HEK293 (cell line): ENCODE data around the gene FRMD4A.
"Not testable (repeated sequence)": the region's sequence is repeated elsewhere in the genome, so short reads cannot be mapped to it uniquely, and the experiment has no call there.

Experiments
- CTCF ChIA-PET: fragments of 350-600 bp; formaldehyde crosslinking; extraction: SDS; loops from one replicate; lab custom pipeline; 2021; ENCODE audit warnings: antibody characterized with exemption; lab: Yijun Ruan, JAX
- POLR2A ChIA-PET: fragments of 300-600 bp; formaldehyde crosslinking; extraction: SDS; loops from one replicate; lab custom pipeline; 2020; ENCODE audit warnings: antibody characterized with exemption, inconsistent platforms; lab: Yijun Ruan, JAX
- H3K27ac ChIP-seq: fragments of 200-500 bp; sonication (Bioruptor generic); 2 replicates; pipeline ENCODE4 v1.5.1; 2014; ENCODE audit warnings: low read depth, low read length, control low read depth, inconsistent platforms; ENCODE audit errors: extremely low read depth
- H3K36me3 ChIP-seq, 2 experiments: fragments of 200-500 bp in 1 of 2; sonication (Bioruptor generic) in 1 of 2; 1 replicate in 1 of 2; 2 replicates in 1 of 2; pipeline ENCODE4 v1.5.1; 2014 to 2017; ENCODE audit warnings: inconsistent platforms in 2 of 2, low read length in 2 of 2; ENCODE audit not compliant: control insufficient read depth in 2 of 2, insufficient read depth in 1 of 2
- H3K4me1 ChIP-seq: fragments of 200-500 bp; sonication (Bioruptor generic); 2 replicates; pipeline ENCODE4 v1.5.1; 2014; ENCODE audit warnings: mild to moderate bottlenecking, low read length, inconsistent platforms; ENCODE audit not compliant: control insufficient read depth, insufficient read depth
- H3K4me3 ChIP-seq: 2 replicates; pipeline ENCODE4 v1.5.1; 2011; ENCODE audit warnings: low read depth, mild to moderate bottlenecking, control low read depth, low read length, moderate library complexity
- H3K9me3 ChIP-seq: fragments of 200-500 bp; sonication (Bioruptor generic); 2 replicates; pipeline ENCODE4 v1.5.1; 2014; ENCODE audit warnings: low read depth, low read length, inconsistent platforms; ENCODE audit not compliant: control insufficient read depth, insufficient read depth
- KLF8 ChIP-seq: fragments of 450-650 bp; formaldehyde crosslinking; IDR thresholded peaks from 2 replicates; pipeline ENCODE4 v1.5.1; 2016; ENCODE audit warnings: missing biosample characterization, missing genetic modification characterization
- SETDB1 ChIP-seq: IDR thresholded peaks from one replicate; pipeline ENCODE4 v1.6.1; 2017; ENCODE audit warnings: mild to moderate bottlenecking, low read length, moderate library complexity, mixed read lengths; ENCODE audit not compliant: insufficient read length
- ZBTB7A ChIP-seq: fragments of 450-650 bp; formaldehyde crosslinking; IDR thresholded peaks from 2 replicates; pipeline ENCODE4 v1.5.1; 2016; ENCODE audit warnings: low read depth, missing biosample characterization, missing genetic modification characterization
- ZFP3 ChIP-seq: fragments of 450-650 bp; formaldehyde crosslinking; IDR thresholded peaks from 2 replicates; pipeline ENCODE4 v1.5.1; 2016; ENCODE audit warnings: low read depth, missing biosample characterization, missing genetic modification characterization
- ZNF112 ChIP-seq: fragments of 450-650 bp; formaldehyde crosslinking; IDR thresholded peaks from 2 replicates; pipeline ENCODE4 v1.5.0; 2017; ENCODE audit warnings: missing biosample characterization, missing genetic modification characterization
- ZNF521 ChIP-seq: fragments of 450-650 bp; formaldehyde crosslinking; IDR thresholded peaks from 2 replicates; pipeline ENCODE4 v1.5.1; 2017; ENCODE audit warnings: missing biosample characterization, mild to moderate bottlenecking, missing genetic modification characterization
- ZNF530 ChIP-seq: fragments of 450-650 bp; formaldehyde crosslinking; IDR thresholded peaks from 2 replicates; pipeline ENCODE4 v1.5.1; 2016; ENCODE audit warnings: low read depth, missing biosample characterization, missing genetic modification characterization
- ZNF768 ChIP-seq: fragments of 450-650 bp; formaldehyde crosslinking; IDR thresholded peaks from 2 replicates; pipeline ENCODE4 v1.5.1; 2018; ENCODE audit warnings: missing biosample characterization, mild to moderate bottlenecking, missing genetic modification characterization
- ZNF830 ChIP-seq: fragments of 450-650 bp; IDR thresholded peaks from 2 replicates; pipeline ENCODE4 v1.5.0; 2018; ENCODE audit warnings: missing biosample characterization, missing genetic modification characterization, low read depth, mild to moderate bottlenecking, moderate library complexity
- TF ChIP-seq, protein P1 (sequence below): fragments of 450-650 bp; formaldehyde crosslinking; IDR thresholded peaks from 2 replicates; pipeline ENCODE4; 2016; ENCODE audit warnings: missing biosample characterization, missing genetic modification characterization
- TF ChIP-seq, protein P2 (sequence below): fragments of 450-650 bp; formaldehyde crosslinking; IDR thresholded peaks from 2 replicates; pipeline ENCODE4 v1.5.1; 2016; ENCODE audit warnings: missing biosample characterization, missing genetic modification characterization

The FRMD4A gene

DNA sequence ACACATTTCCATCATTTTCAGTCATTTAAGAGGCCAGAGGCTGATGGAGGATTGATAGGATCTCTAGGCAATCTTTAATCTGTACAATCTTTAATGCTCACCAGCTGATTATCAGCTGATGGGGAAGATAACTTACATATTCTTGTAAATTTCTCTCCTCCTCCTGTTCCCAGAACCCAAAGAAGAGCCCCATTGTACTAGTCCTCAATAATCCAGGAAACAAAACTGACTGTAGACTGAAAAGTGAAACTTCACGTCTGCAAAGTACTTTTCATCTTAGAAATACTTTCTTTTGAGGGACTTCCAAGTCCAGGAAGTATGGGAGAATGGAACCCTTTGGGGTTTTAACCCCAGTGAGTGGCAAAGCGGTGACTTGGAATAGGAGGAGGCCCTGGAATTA lies 283.3 kb downstream of the FRMD4A start:
- POLR2A ChIA-PET = no interaction called here
- no peaks in the 10 kb centered on the region for H3K9me3 ChIP-seq
- H3K4me1 ChIP-seq = no peaks in the 10 kb centered on the region
- CTCF ChIA-PET = no interaction called here
- no peak overlapping the region for H3K27ac ChIP-seq
- TF ChIP-seq KLF8 (tag by site-specific recombination) (no peak), SETDB1 (no peak), ZNF530 (no peak), ZFP3 (tag by site-specific recombination) (no peak), ZBTB7A (tag by site-specific recombination) (no peak), ZNF521 (tag by site-specific recombination) (no peak)
- TF ChIP-seq, protein P1, sequence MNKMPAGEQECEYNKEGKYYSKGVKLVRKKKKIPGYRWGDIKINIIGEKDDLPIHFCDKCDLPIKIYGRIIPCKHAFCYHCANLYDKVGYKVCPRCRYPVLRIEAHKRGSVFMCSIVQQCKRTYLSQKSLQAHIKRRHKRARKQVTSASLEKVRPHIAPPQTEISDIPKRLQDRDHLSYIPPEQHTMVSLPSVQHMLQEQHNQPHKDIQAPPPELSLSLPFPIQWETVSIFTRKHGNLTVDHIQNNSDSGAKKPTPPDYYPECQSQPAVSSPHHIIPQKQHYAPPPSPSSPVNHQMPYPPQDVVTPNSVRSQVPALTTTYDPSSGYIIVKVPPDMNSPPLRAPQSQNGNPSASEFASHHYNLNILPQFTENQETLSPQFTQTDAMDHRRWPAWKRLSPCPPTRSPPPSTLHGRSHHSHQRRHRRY (tag by site-specific recombination) = no peak
- TF ChIP-seq, protein P2, sequence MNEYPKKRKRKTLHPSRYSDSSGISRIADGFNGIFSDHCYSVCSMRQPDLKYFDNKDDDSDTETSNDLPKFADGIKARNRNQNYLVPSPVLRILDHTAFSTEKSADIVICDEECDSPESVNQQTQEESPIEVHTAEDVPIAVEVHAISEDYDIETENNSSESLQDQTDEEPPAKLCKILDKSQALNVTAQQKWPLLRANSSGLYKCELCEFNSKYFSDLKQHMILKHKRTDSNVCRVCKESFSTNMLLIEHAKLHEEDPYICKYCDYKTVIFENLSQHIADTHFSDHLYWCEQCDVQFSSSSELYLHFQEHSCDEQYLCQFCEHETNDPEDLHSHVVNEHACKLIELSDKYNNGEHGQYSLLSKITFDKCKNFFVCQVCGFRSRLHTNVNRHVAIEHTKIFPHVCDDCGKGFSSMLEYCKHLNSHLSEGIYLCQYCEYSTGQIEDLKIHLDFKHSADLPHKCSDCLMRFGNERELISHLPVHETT = no peak
- TF ChIP-seq, all 188 proteins: peak for 0
- H3K4me3 ChIP-seq = no peak overlapping the region
- H3K36me3 ChIP-seq = no peaks in the 10 kb centered on the region

DNA sequence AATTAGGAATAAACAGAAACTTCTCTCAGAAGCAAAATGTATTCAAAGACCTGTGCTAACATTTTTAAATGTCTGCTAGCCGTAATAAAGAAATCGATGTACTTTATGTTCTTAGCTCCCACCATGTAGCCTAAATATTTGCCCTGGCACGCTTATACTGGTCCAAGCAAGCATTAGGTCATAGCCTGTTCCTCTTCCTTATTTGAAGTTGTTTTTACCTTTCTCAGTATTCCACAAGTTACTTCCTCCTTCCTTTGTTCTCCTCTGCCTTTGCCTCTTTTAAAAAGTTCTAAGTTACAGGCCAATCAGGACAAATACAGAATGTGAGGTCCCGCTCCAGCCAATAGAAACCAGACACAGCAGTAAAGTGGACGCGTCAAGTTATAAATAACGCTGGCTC lies 288.7 kb downstream of the FRMD4A start:
- POLR2A ChIA-PET, H3K27ac ChIP-seq: not testable (repeated sequence)
- CTCF ChIA-PET = interaction anchor here (0.7 to 1.1 kb wide), 2 partner anchors 10 to 40 kb away, joined by 3 to 4 read pairs; no protein-coding TSS in a partner anchor

DNA sequence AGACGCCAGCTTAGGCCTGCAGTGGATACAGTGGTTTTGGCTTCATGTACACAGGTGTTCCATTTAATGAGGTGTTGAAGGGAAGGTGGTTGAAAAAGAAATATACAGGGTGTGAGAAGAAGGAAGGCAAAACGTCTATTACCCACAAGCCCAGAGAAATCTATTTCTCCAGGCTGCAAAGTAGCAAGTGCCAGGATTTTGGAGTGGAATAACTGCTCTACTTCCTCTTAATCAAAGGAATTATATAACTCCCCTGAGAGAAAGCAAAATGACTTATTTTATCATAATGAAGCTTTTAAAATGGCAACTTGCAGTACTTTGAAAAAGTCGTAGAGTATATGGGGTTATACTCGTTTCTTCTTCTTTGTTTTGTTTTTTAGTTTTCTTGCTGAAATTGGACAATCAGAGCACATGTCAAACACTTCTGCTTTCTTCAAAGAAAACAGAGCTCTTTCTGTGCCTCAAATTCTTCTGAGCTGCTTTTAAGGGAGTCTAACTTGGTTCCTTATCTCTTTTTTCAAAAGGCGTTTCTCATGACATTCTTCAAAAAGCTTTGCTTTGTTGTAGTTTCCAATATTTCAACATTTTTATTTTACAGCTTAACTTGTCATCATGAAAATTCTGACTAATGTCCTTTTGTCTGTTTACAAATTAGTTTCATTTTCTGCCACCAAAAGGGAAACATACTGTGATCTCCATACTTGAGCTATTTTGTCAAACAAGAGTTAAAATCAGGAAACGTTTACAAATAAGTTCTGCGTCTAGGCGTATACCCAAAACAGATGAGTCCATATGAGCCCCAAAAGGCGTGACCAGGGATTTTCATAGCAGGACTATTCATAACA lies 289.7 kb downstream of the FRMD4A start:
- H3K36me3 ChIP-seq = no peaks in the 10 kb centered on the region
- no peak overlapping the region for H3K27ac ChIP-seq
- H3K4me3 ChIP-seq = no peak overlapping the region
- no peak for TF ChIP-seq ZNF830 (tag by site-specific recombination)
- H3K4me1 ChIP-seq = no peaks in the 10 kb centered on the region
- ChIA-PET POLR2A (no interaction called here), CTCF (interaction anchor here (0.6 to 1.1 kb wide), 5 partner anchors 8 to 159 kb away, joined by 3 to 4 read pairs (median 3); no protein-coding TSS in a partner anchor)
- no peaks in the 10 kb centered on the region for H3K9me3 ChIP-seq

More for the DNA sequence above, 288.7 kb downstream of the FRMD4A start:
- not testable (repeated sequence) for H3K4me3 ChIP-seq, H3K36me3 ChIP-seq, H3K9me3 ChIP-seq, H3K4me1 ChIP-seq

DNA sequence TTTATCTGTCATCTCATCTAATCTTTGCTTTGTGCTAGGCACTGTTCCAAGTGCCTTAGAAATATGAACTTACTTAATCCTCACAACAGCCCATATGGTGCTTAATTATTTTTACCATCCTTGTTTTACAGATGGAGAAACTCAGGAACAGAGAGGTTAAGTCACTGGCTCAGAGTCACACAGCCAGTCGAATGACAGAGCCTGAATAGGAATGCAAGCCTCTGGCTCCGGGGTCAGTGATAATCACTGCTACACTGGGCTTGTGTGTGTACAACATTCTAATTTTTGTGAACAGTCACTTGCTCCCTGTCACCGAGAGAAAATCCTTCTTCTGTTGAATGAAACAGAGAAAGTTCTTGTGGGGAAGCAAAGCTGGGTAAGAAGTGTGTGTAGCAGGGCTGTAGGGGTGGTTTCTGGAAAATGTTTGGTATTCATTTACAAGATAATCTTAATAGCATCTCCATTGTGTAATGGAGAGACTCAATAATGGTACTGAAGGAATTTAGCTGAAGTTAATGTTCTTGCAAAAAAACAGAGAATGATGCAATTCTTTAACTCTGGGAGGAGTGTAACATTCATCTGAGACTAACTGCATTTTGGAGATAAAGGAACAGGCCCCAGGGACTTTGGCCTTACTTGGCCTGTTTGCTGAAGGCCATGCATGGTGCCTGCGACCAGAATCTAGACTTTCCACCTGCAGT lies 290.6 kb downstream of the FRMD4A start:
- H3K36me3 ChIP-seq = no peaks in the 10 kb centered on the region
- H3K27ac ChIP-seq = no peak overlapping the region
- POLR2A ChIA-PET = no interaction called here
- CTCF ChIA-PET = interaction anchor here (0.6 to 0.7 kb wide), 2 partner anchors 29 to 61 kb away, joined by 3 read pairs; no protein-coding TSS in a partner anchor
- TF ChIP-seq ZNF768 (tag by site-specific recombination) = peak; percentile 66
- no peak for TF ChIP-seq ZNF112 (tag by site-specific recombination)
- no peaks in the 10 kb centered on the region for H3K4me1 ChIP-seq
- no peak overlapping the region for H3K4me3 ChIP-seq
- H3K9me3 ChIP-seq = no peaks in the 10 kb centered on the region
